H1 (cell line): Measurements from ENCODE around the gene CRACDL. TPM values are rescaled to one million over a fixed set of nuclear protein-coding genes. Genes with fewer than 3 reads are reported as not detected.
"Not testable (repeated sequence)": the region's sequence is repeated elsewhere in the genome, so short reads cannot be mapped to it uniquely, and the experiment has no call there.

ENCODE experiments used
- CTCF ChIA-PET: fragments of 300-600 bp; sonication (Branson Sonifier 250); formaldehyde crosslinking; loops from one replicate; lab custom pipeline; 2021; ENCODE audit not compliant: partially characterized antibody; lab: Charles Lee
- POLR2A ChIA-PET: fragments of 300-600 bp; sonication (Branson Sonifier 250); formaldehyde crosslinking; loops from one replicate; lab custom pipeline; 2021; ENCODE audit warnings: inconsistent platforms; ENCODE audit not compliant: partially characterized antibody; lab: Charles Lee
- DNase-seq, 2 experiments: peaks; one replicate each; pipeline versions ENCODE4 v3.0.0 to v3.0.0-alpha.2; 2010 to 2022; ENCODE audit warnings: low spot score in 2 of 2, low read depth in 1 of 2, mixed read lengths in 1 of 2
- FAIRE-seq: peaks from 2 replicates; lab custom pipeline; 2011; peaks lifted over from hg19 to GRCh38; lab: Jason Lieb, UNC
- H2AFZ ChIP-seq: 2 replicates; pipeline ENCODE4 v1.8.1; 2012; ENCODE audit warnings: low read length, inconsistent platforms
- H2AK5ac ChIP-seq: 2 replicates; pipeline ENCODE4 v1.6.1; 2013; ENCODE audit warnings: low read depth, low read length
- H2BK120ac ChIP-seq: replicated peaks from 2 replicates; pipeline ENCODE3; 2013; ENCODE audit warnings: low read depth, low read length, inconsistent platforms
- H2BK12ac ChIP-seq: 2 replicates; pipeline ENCODE4 v1.6.1; 2013; ENCODE audit warnings: low read depth, low read length
- H2BK15ac ChIP-seq: 2 replicates; pipeline ENCODE4 v1.6.1; 2013; ENCODE audit warnings: low read length
- H2BK20ac ChIP-seq: 2 replicates; pipeline ENCODE4 v1.6.1; 2013; ENCODE audit warnings: low read length
- H2BK5ac ChIP-seq: 2 replicates; pipeline ENCODE4 v1.6.1; 2013; ENCODE audit warnings: low read depth, low read length
- H3K14ac ChIP-seq: 2 replicates; pipeline ENCODE4 v1.6.1; 2013; ENCODE audit warnings: inconsistent platforms; ENCODE audit not compliant: insufficient read length
- H3K18ac ChIP-seq: 2 replicates; pipeline ENCODE4 v1.6.1; 2013; ENCODE audit warnings: low read length; ENCODE audit errors: extremely low read depth
- H3K23ac ChIP-seq: 2 replicates; pipeline ENCODE4 v1.6.1; 2013; ENCODE audit warnings: inconsistent platforms; ENCODE audit not compliant: insufficient read length
- H3K23me2 ChIP-seq: 2 replicates; pipeline ENCODE4 v1.6.1; 2013; ENCODE audit warnings: low read depth, low read length
- H3K27ac ChIP-seq: 2 replicates; pipeline ENCODE4 v1.6.1; 2011; ENCODE audit warnings: low read depth, low read length, inconsistent platforms
- H3K27me3 ChIP-seq, 4 experiments: replicated peaks in 1 of 4; 1 replicate in 1 of 4; 2 replicates in 3 of 4; pipeline versions ENCODE4 v1.6.1 to v1.8.1; 2011 to 2013; ENCODE audit warnings: low read length in 3 of 4, mild to moderate bottlenecking in 3 of 4, inconsistent platforms in 2 of 4, mixed read lengths in 2 of 4, moderate library complexity in 1 of 4; ENCODE audit not compliant: control insufficient read depth in 3 of 4, insufficient read depth in 3 of 4; ENCODE audit errors: extremely low read depth in 1 of 4
- H3K36me3 ChIP-seq, 4 experiments: 2 replicates each; pipeline versions ENCODE4 v1.6.1 to v1.8.1; 2011 to 2013; ENCODE audit warnings: mild to moderate bottlenecking in 4 of 4, low read length in 3 of 4, moderate library complexity in 2 of 4, control low read depth in 1 of 4, inconsistent platforms in 1 of 4; ENCODE audit not compliant: insufficient read depth in 4 of 4, control insufficient read depth in 2 of 4
- H3K4ac ChIP-seq: replicated peaks from 2 replicates; pipeline ENCODE3; 2013; ENCODE audit warnings: low read length, low read depth, mixed read lengths, inconsistent platforms; ENCODE audit not compliant: insufficient read length
- H3K4me1 ChIP-seq, 4 experiments: replicated peaks in 1 of 4; 1 replicate in 1 of 4; 2 replicates in 3 of 4; pipeline versions ENCODE4 v1.6.1 to v1.8.1; 2011 to 2013; ENCODE audit warnings: low read length in 3 of 4, inconsistent platforms in 2 of 4, mixed read lengths in 1 of 4; ENCODE audit not compliant: insufficient read depth in 4 of 4, control insufficient read depth in 3 of 4
- H3K4me2 ChIP-seq, 2 experiments: 2 replicates each; pipeline versions ENCODE4 v1.6.1 to v1.8.1; 2011 to 2013; ENCODE audit warnings: low read depth in 2 of 2, low read length in 2 of 2, control low read depth in 1 of 2, inconsistent platforms in 1 of 2, mild to moderate bottlenecking in 1 of 2; ENCODE audit not compliant: insufficient read depth in 1 of 2
- H3K4me3 ChIP-seq, 4 experiments: fragments of 200-600, 300-600 bp in 1 of 4; sonication (generic), shearing (Covaris generic), sonication (Bioruptor Twin) in 1 of 4; 2 replicates each; pipeline versions ENCODE4 v1.5.1 to v1.8.1; 2011 to 2016; ENCODE audit warnings: low read length in 4 of 4, low read depth in 3 of 4, control low read depth in 2 of 4, inconsistent platforms in 2 of 4, mild to moderate bottlenecking in 2 of 4, mixed read lengths in 1 of 4, moderate library complexity in 1 of 4; ENCODE audit not compliant: insufficient read depth in 2 of 4; ENCODE audit errors: extremely low read depth in 1 of 4
- H3K56ac ChIP-seq: replicated peaks from 2 replicates; pipeline ENCODE3; 2013; ENCODE audit warnings: low read depth, mild to moderate bottlenecking, mixed read lengths, low read length, inconsistent platforms; ENCODE audit not compliant: insufficient read length
- H3K79me1 ChIP-seq: 2 replicates; pipeline ENCODE4 v1.6.1; 2013; ENCODE audit warnings: low read depth, low read length, control low read depth
- H3K79me2 ChIP-seq, 2 experiments: 2 replicates each; pipeline versions ENCODE4 v1.6.1 to v1.8.1; 2012 to 2013; ENCODE audit warnings: low read length in 2 of 2, mild to moderate bottlenecking in 2 of 2, inconsistent platforms in 1 of 2; ENCODE audit not compliant: insufficient read depth in 2 of 2, control insufficient read depth in 1 of 2
- H3K9ac ChIP-seq, 4 experiments: replicated peaks in 1 of 4; 1 replicate in 1 of 4; 2 replicates in 3 of 4; pipeline versions ENCODE4 v1.6.1 to v1.8.1; 2011 to 2013; ENCODE audit warnings: low read depth in 3 of 4, low read length in 3 of 4, control low read depth in 2 of 4, mild to moderate bottlenecking in 2 of 4, moderate library complexity in 2 of 4, inconsistent platforms in 1 of 4; ENCODE audit errors: extremely low read depth in 1 of 4
- H3K9me3 ChIP-seq, 2 experiments: 2 replicates each; pipeline versions ENCODE4 v1.6.1 to v1.8.1; 2012 to 2013; ENCODE audit warnings: mild to moderate bottlenecking in 2 of 2, moderate library complexity in 2 of 2, control low read depth in 1 of 2, inconsistent platforms in 1 of 2, low read depth in 1 of 2, low read length in 1 of 2, mixed read lengths in 1 of 2; ENCODE audit not compliant: insufficient read depth in 2 of 2
- H4K20me1 ChIP-seq, 2 experiments: replicated peaks in 1 of 2; 2 replicates each; pipeline versions ENCODE3 to v1.8.1; 2011 to 2013; ENCODE audit warnings: inconsistent platforms in 2 of 2, low read length in 2 of 2, mild to moderate bottlenecking in 1 of 2; ENCODE audit not compliant: insufficient read depth in 2 of 2, control insufficient read depth in 1 of 2
- H4K5ac ChIP-seq: 2 replicates; pipeline ENCODE4 v1.6.1; 2013; ENCODE audit warnings: low read length, low read depth, mixed read lengths, inconsistent platforms; ENCODE audit not compliant: insufficient read length
- H4K8ac ChIP-seq: 2 replicates; pipeline ENCODE4 v1.8.0; 2013; ENCODE audit warnings: mild to moderate bottlenecking, moderate library complexity, low read length, inconsistent platforms; ENCODE audit not compliant: insufficient read depth; ENCODE audit errors: extremely low read depth
- H4K91ac ChIP-seq: replicated peaks from 2 replicates; pipeline ENCODE3; 2013; ENCODE audit warnings: low read length, mixed read lengths, inconsistent platforms; ENCODE audit not compliant: insufficient read length
- WGBS, 2 experiments: shearing (Covaris generic) in 1 of 2; methylation state at CpG; one replicate each; pipeline versions ENCODE4 v1.1.6 to v1.1.7; 2013 to 2015; ENCODE audit warnings: low lambda C conversion rate in 2 of 2, mixed read lengths in 2 of 2, inconsistent platforms in 1 of 2, low coverage in 1 of 2, missing lambda C conversion rate in 1 of 2; ENCODE audit not compliant: insufficient replicate concordance in 2 of 2, insufficient coverage in 1 of 2, insufficient read length in 1 of 2; ENCODE audit errors: extremely low coverage in 1 of 2, missing lambda C conversion rate in 1 of 2; 5-methylcytosine and 5-hydroxymethylcytosine counted together
- polyA plus RNA-seq, 7 experiments: library from polyadenylated mRNA; depleted of rRNA in 3 of 7; stranded (reverse) in 5 of 7; unstranded in 2 of 7; fragments of >200 nt in 5 of 7; fragments of 200-250 nt in 2 of 7; gene quantifications; 1 replicate in 5 of 7; 2 replicates in 1 of 7; 4 replicates in 1 of 7; pipeline versions ENCODE4 v1.2.1 to v1.2.3, GENCODE V29; 2011 to 2013; ENCODE audit warnings: missing spikeins in 2 of 7, mixed read lengths in 2 of 7
- total RNA-seq: library from RNA; stranded (reverse); fragmentation: NEBNext Ultra II Directional; extraction: Animal tissue kit (Norgen Biotek cat#: 25700); gene quantifications from 2 replicates; pipeline ENCODE4 v1.2.1, GENCODE V29; 2021

The CRACDL gene
- total and polyA plus RNA-seq, 2 of the 8 experiments (the other 6 are each of a cell fraction or from before 2014, with no cell fraction given), result 0.07 to 0.38 TPM

DNA sequence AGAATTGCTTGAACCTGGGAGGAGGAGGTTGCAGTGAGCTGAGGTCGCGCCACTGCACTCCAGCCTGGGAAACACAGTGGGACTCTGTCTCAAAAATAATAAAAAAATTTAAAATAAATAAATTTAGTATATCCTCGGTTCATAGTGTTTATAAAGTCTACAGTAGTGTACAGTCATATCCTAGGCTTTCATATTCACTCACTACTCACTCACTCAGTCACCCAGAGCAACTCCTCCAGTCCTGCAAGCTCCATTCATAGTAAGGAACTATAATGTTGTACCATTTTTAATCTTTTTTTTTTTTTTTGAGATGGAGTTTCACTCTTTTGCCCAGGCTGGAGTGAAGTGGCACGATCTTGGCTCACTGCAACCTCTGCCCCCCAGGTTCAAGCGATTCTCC lies 58.4 kb downstream of the CRACDL start:
- H3K9me3 ChIP-seq, H3K23ac ChIP-seq, H4K91ac ChIP-seq, H3K4me2 ChIP-seq, POLR2A ChIA-PET, DNase-seq, H4K5ac ChIP-seq, H3K9ac ChIP-seq, H2BK5ac ChIP-seq, H2AK5ac ChIP-seq, H2BK15ac ChIP-seq, H3K14ac ChIP-seq, H3K4me3 ChIP-seq, H2BK20ac ChIP-seq, FAIRE-seq, H3K27ac ChIP-seq, H2AFZ ChIP-seq, H3K56ac ChIP-seq, H3K18ac ChIP-seq, H3K79me2 ChIP-seq, H3K27me3 ChIP-seq, H3K4ac ChIP-seq, H2BK12ac ChIP-seq, H3K79me1 ChIP-seq, H4K8ac ChIP-seq, H3K23me2 ChIP-seq, H3K36me3 ChIP-seq, H2BK120ac ChIP-seq, H3K4me1 ChIP-seq, H4K20me1 ChIP-seq: not testable (repeated sequence)
- WGBS, 2 experiments, result 78% methylated on average over 5 of the region's 5 CpGs; no CpG with 5 or more reads in 1 of the 2 experiments
- CTCF ChIA-PET, result interaction anchor here (0.7 kb wide), 2 partner anchors 17 to 127 kb away, joined by 3 read pairs; no protein-coding TSS in a partner anchor
